ENCODE data around the gene HOXD4.

HOXD4 gene

DNA sequence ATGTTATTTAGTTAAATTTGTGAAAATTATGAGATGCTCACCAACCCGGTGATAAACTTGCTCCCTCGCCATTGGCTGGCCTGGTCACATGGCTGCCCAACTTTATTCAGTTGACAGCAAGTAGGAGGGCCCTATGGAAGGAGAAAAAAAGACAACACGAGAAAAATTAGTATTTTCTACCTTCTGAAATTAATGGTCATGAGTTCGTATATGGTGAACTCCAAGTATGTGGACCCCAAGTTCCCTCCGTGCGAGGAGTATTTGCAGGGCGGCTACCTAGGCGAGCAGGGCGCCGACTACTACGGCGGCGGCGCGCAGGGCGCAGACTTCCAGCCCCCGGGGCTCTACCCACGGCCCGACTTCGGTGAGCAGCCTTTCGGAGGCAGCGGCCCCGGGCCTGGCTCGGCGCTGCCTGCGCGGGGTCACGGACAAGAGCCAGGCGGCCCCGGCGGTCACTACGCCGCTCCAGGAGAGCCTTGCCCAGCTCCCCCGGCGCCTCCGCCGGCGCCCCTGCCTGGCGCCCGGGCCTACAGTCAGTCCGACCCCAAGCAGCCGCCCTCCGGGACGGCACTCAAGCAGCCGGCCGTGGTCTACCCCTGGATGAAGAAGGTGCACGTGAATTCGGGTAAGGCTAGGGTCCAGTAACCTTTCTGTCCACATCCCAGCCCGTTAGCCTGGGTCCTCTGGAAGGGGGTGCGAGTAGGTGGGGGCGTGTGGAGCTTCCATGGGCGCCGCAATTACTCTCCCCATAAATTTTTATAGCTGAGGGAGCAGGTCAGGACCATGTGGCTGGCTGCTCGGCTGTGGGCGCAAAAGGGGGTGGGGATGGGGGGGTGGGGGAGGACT is at the start of gene HOXD4:
Gene HOXD4 (plus strand): TSS at position 109 of the 846 bp plus-strand sequence. CDS start 84 bp downstream, at position 193.
- in situ Hi-C loops (cut with HindIII; ENCODE audit: low sequenced_read_pairs), result no loop called here
- TF ChIP-seq, protein P1, sequence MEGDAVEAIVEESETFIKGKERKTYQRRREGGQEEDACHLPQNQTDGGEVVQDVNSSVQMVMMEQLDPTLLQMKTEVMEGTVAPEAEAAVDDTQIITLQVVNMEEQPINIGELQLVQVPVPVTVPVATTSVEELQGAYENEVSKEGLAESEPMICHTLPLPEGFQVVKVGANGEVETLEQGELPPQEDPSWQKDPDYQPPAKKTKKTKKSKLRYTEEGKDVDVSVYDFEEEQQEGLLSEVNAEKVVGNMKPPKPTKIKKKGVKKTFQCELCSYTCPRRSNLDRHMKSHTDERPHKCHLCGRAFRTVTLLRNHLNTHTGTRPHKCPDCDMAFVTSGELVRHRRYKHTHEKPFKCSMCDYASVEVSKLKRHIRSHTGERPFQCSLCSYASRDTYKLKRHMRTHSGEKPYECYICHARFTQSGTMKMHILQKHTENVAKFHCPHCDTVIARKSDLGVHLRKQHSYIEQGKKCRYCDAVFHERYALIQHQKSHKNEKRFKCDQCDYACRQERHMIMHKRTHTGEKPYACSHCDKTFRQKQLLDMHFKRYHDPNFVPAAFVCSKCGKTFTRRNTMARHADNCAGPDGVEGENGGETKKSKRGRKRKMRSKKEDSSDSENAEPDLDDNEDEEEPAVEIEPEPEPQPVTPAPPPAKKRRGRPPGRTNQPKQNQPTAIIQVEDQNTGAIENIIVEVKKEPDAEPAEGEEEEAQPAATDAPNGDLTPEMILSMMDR (IDR thresholded peaks at IDR 0.05; ENCODE audit: low read depth, low read length), result no peak
- H3K4me3 ChIP-seq (ENCODE audit: low read depth, low read length), result peak within 1 kb of the TSS; percentile 32
- DNase-seq (ENCODE audit: low read depth, low spot score), result no peak

DNA sequence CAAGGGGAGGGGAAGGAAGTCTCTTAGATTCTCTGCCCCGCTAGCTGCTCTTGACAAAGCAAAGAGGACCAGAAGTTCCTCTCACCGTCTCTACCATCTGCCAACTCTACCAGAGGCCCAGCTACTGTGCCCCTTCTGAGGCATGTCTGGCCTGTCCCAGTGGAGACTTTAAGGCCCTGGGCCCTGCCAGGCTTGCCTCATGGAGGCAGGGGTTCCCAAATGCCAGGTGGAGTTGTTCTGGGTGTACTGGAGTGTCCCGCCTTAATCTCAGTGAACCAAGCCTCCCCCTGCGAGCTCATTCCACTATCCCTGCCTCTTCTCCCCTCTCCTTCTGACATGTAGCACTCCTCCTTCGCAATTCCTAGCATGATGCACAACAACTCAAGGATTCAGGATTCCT is 49.5 kb upstream of the HOXD4 start:
- H3K4me3 ChIP-seq (ENCODE audit: low read depth, low read length), result no peak overlapping the region
- in situ Hi-C loops (cut with HindIII; ENCODE audit: low sequenced_read_pairs), result no loop called here
- TF ChIP-seq, protein P1 (IDR thresholded peaks at IDR 0.05; ENCODE audit: low read depth, low read length), result no peak
- no peak for DNase-seq (ENCODE audit: low read depth, low spot score)

DNA sequence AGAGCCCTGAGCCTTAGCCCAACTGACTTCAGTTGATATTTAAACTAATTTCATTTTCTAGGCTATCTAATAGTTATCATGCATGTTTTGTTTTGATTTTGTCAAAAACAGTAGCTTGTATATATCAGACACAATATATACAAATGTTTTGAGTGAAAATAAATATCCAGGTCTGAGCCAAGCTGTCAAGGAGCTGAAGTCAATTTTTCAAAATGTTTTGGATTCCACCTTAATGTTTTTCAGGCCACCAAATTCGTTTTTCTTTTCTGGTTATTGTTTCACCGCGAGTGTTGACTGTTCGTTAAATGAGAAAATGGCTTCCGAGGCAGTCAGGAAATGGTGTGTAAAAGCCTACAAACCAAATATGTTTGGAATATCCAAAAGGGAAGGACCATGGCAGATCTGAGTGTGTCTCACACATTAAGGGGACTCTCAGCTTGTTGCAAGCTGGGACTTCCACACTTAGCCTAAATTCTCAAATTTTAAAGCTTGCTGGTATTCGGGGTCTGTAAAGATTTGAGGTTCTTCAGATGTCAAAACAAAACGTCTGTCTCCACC is 49.0 kb upstream of the HOXD4 start:
- no peak overlapping the region for H3K4me3 ChIP-seq (ENCODE audit: low read depth, low read length)
- in situ Hi-C loops (cut with HindIII; ENCODE audit: low sequenced_read_pairs), result no loop called here
- DNase-seq (ENCODE audit: low read depth, low spot score), result no peak
- TF ChIP-seq, protein P1 (IDR thresholded peaks at IDR 0.05; ENCODE audit: low read depth, low read length), result no peak

DNA sequence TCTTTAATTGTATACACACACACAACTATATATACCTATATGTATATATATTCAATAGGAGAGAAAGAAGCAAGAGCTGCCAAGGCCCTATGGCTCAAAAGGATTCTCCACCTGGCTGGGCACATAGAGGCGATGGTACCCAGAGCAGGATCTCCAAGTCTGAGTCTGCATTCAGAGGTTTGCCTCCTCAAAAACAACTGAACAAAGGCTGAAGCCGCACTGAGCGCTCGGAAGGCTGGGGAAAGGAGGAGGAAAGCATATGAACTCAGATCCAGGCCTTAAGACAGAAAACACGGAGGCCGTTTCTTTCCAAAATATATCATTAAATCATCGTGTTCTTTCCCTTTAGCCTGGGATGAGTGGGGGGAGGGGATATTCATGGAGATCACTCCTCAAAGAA is 48.2 kb upstream of the HOXD4 start:
- no peak overlapping the region for H3K4me3 ChIP-seq (ENCODE audit: low read depth, low read length)
- in situ Hi-C loops (cut with HindIII; ENCODE audit: low sequenced_read_pairs), result no loop called here
- TF ChIP-seq, protein P1 (IDR thresholded peaks at IDR 0.05; ENCODE audit: low read depth, low read length), result no peak
- no peak for DNase-seq (ENCODE audit: low read depth, low spot score)

DNA sequence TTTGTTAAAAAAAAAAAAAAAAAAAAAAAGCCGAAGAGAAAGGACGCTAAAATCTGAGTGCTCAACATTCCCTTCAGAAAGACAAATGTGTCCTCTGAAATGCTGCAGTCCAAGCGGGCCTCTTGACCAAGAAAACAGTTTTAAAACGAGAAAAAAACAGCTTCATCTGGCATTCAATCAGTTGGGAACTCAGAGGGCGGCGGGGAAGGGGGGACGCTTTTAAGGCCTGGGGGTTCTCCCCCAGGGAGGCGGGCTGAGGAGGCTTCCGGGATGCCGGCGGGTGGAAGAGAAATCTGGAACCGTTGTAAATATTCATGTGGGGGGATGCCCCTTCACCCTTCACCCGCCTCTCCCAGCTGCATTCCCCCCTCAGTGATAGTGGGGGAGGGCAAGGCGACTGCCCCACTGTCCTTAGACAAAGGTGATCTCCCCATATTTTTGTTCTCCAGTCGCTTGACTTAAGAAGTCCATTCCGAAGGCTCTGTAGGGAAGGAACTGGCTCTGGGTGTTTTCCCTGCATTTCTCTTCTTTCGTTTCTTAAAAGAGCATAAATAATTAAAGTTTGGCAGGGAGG is 47.5 kb upstream of the HOXD4 start:
- TF ChIP-seq, protein P1 (IDR thresholded peaks at IDR 0.05; ENCODE audit: low read depth, low read length), result no peak
- in situ Hi-C loops (cut with HindIII; ENCODE audit: low sequenced_read_pairs), result no loop called here
- no peak for DNase-seq (ENCODE audit: low read depth, low spot score)
- no peak overlapping the region for H3K4me3 ChIP-seq (ENCODE audit: low read depth, low read length)

DNA sequence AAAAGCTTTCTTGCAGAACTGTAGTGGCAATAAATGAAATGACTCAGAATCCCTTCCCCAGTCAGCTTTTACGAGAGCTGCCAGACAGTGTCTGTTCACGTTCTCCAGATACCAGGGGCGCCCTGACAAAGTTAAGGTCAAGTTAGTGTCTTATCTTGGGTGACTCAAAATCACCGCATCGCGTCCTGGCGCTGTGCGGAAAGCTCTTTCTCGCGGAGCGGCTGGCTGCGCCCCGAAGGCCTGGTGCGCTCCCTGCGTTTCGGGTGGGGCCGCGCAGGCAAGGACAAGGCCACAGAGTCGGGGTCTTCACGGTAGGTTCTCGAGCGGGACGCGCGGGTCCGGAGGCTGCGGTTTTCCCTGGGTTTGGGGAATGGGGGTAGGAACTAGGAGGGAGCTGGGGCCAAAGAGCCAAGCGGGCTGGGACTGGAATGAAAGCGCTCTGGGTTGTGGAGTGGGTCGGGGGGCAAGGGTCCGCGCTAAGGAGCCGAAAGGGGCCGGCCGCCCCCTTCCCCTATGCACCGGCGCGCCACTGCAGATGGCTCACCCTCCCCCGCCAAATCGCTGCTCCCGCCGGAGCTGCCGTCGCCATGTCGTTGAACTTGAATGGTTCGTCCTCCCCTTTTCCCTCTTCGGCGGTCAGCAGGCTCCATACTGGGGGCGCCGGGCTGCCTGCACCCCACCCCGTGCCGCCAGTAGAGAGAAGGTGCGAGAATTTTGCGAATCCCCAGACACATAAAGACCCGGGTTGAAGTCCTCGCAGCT is 46.9 kb upstream of the HOXD4 start:
- H3K4me3 ChIP-seq (ENCODE audit: low read depth, low read length), result no peak overlapping the region
- in situ Hi-C loops (cut with HindIII; ENCODE audit: low sequenced_read_pairs), result no loop called here
- no peak for DNase-seq (ENCODE audit: low read depth, low spot score)
- TF ChIP-seq, protein P1 (IDR thresholded peaks at IDR 0.05; ENCODE audit: low read depth, low read length), result no peak

Measured in astrocyte of the spinal cord (primary cell).